ENCODE results near the gene AWAT2.

DNA sequence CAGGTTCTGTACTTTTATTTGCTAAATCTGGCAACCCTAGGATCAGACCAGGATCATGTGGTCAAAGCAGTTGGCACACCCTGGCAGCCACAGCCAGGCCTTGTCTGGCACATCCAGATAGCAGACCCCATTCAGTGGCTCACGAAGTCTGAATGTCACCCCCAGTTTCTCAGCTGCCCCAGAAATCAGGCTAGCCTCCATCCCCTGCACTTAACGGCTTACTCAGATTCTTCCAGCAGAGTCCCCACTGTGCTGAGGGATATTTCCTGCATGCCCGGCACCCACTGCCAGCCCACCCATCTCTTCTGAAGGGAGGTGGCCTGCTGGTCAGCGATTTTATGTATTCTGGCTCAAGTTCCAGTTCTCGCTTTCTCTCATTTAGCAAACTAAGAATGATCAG, 4.7 kb upstream of the AWAT2 start:
- TF ChIP-seq, protein P1, sequence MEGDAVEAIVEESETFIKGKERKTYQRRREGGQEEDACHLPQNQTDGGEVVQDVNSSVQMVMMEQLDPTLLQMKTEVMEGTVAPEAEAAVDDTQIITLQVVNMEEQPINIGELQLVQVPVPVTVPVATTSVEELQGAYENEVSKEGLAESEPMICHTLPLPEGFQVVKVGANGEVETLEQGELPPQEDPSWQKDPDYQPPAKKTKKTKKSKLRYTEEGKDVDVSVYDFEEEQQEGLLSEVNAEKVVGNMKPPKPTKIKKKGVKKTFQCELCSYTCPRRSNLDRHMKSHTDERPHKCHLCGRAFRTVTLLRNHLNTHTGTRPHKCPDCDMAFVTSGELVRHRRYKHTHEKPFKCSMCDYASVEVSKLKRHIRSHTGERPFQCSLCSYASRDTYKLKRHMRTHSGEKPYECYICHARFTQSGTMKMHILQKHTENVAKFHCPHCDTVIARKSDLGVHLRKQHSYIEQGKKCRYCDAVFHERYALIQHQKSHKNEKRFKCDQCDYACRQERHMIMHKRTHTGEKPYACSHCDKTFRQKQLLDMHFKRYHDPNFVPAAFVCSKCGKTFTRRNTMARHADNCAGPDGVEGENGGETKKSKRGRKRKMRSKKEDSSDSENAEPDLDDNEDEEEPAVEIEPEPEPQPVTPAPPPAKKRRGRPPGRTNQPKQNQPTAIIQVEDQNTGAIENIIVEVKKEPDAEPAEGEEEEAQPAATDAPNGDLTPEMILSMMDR (tag by site-specific recombination; IDR thresholded peaks at IDR 0.05) = no peak
- TF ChIP-seq SP3 (tag by site-specific recombination; IDR thresholded peaks at IDR 0.05) (no peak), ZNF274 (IDR thresholded peaks at IDR 0.05; ENCODE audit: low read length) (no peak), ZNF274 (tag by site-specific recombination; IDR thresholded peaks at IDR 0.05; ENCODE audit: borderline replicate concordance) (no peak), OVOL3 (tag by site-specific recombination; IDR thresholded peaks at IDR 0.05) (no peak)

Data from HEK293 (cell line).